ENCODE data around the gene AKAP12. TPM values are rescaled to one million over a fixed set of nuclear protein-coding genes. Genes with fewer than 3 reads are reported as not detected.

The AKAP12 gene
- total RNA-seq, 4 donors from 2014 or later: 25.7 to 61.7 (median 53.1) TPM

- no peak overlapping the region for H3K27ac ChIP-seq
- DNase-seq: no peak
- H3K9me3 ChIP-seq: no peaks in the 10 kb centered on the region
- intact Hi-C loops (cut with DNase I; ENCODE audit: low total_unique reads) (no loop called here), in situ Hi-C loops (cut with MboI; ENCODE audit: low pct_ligation_motif_present in 1 of 4, low pct_unique_long_range_greater_than_20kb in 1 of 4, low sequenced_read_pairs in 3 of 4) (no loop called here)
- TF ChIP-seq POLR2AphosphoS5 (IDR thresholded peaks at IDR 0.05) (no peak), CTCF (IDR thresholded peaks at IDR 0.05) (no peak), EP300 (IDR thresholded peaks at IDR 0.05; ENCODE audit: low read depth) (no peak), POLR2A (IDR thresholded peaks at IDR 0.05) (no peak)
- WGBS, 2 donors (ENCODE audit: low coverage in 1 of 2): 92 to 100% methylated on average over 1 to 3 of the region's 3 CpGs
- H3K27me3 ChIP-seq: no peaks in the 10 kb centered on the region
- no peaks in the 10 kb centered on the region for H3K36me3 ChIP-seq
- no peaks in the 10 kb centered on the region for H3K4me1 ChIP-seq
- no peak overlapping the region for H3K4me3 ChIP-seq
Measured at GRCh38 chr6:151358475-151358874, 118.7 kb downstream of the AKAP12 start.

GRCh38 chr6:151359486-151359885 lies 119.7 kb downstream of the AKAP12 start:
- TF ChIP-seq CTCF (IDR thresholded peaks at IDR 0.05) (no peak), EP300 (IDR thresholded peaks at IDR 0.05; ENCODE audit: low read depth) (no peak), POLR2A (IDR thresholded peaks at IDR 0.05) (no peak), POLR2AphosphoS5 (IDR thresholded peaks at IDR 0.05) (no peak)
- Histone ChIP-seq H3K27ac (no peak overlapping the region), H3K4me3 (no peak overlapping the region), H3K36me3 (no peaks in the 10 kb centered on the region), H3K27me3 (no peaks in the 10 kb centered on the region), H3K4me1 (no peaks in the 10 kb centered on the region), H3K9me3 (no peaks in the 10 kb centered on the region)
- in situ Hi-C loops (cut with MboI; ENCODE audit: low pct_ligation_motif_present in 1 of 4, low pct_unique_long_range_greater_than_20kb in 1 of 4, low sequenced_read_pairs in 3 of 4) (no loop called here), intact Hi-C loops (cut with DNase I; ENCODE audit: low total_unique reads) (no loop called here)
- WGBS, 2 donors (ENCODE audit: low coverage in 1 of 2): 78 to 95% methylated on average over 5 of the region's 5 CpGs
- no peak for DNase-seq

- TF ChIP-seq POLR2A (IDR thresholded peaks at IDR 0.05) (no peak), EP300 (IDR thresholded peaks at IDR 0.05; ENCODE audit: low read depth) (no peak), POLR2AphosphoS5 (IDR thresholded peaks at IDR 0.05) (no peak), CTCF (IDR thresholded peaks at IDR 0.05) (no peak)
- Histone ChIP-seq H3K27me3 (no peaks in the 10 kb centered on the region), H3K36me3 (peaks cover 0 to 15% (median 6%) of the 10 kb centered on the region in 4 donors), H3K4me3 (no peak overlapping the region), H3K27ac (no peak overlapping the region), H3K4me1 (no peaks in the 10 kb centered on the region), H3K9me3 (no peaks in the 10 kb centered on the region)
- WGBS, 2 donors (ENCODE audit: low coverage in 1 of 2): 89 to 97% methylated on average over 6 of the region's 6 CpGs
- intact Hi-C loops (cut with DNase I; ENCODE audit: low total_unique reads) (no loop called here), in situ Hi-C loops (cut with MboI; ENCODE audit: low pct_ligation_motif_present in 1 of 4, low pct_unique_long_range_greater_than_20kb in 1 of 4, low sequenced_read_pairs in 3 of 4) (no loop called here)
- no peak for DNase-seq
Measured at GRCh38 chr6:151365233-151365632, 125.5 kb downstream of the AKAP12 start.

GRCh38 chr6:151370509-151371078 lies 130.8 kb downstream of the AKAP12 start:
- no peaks in the 10 kb centered on the region for H3K27me3 ChIP-seq
- peaks cover 0 to 9% (median 1%) of the 10 kb centered on the region in 4 donors for H3K4me1 ChIP-seq
- no peaks in the 10 kb centered on the region for H3K9me3 ChIP-seq
- TF ChIP-seq EP300 (IDR thresholded peaks at IDR 0.05; ENCODE audit: low read depth) (no peak), CTCF (IDR thresholded peaks at IDR 0.05) (no peak)
- in situ Hi-C loops (cut with MboI; ENCODE audit: low pct_ligation_motif_present in 1 of 4, low pct_unique_long_range_greater_than_20kb in 1 of 4, low sequenced_read_pairs in 3 of 4) (no loop called here), intact Hi-C loops (cut with DNase I; ENCODE audit: low total_unique reads) (loop anchor here (5.0 kb wide), 1 partner anchor 1618 kb away; no protein-coding TSS in a partner anchor)
- DNase-seq: no peak
- WGBS, 2 donors (ENCODE audit: low coverage in 1 of 2): 80 to 100% methylated on average over 2 to 6 of the region's 6 CpGs
- no peak overlapping the region for H3K4me3 ChIP-seq
- H3K27ac ChIP-seq: no peak overlapping the region
- peaks cover 0 to 19% (median 5%) of the 10 kb centered on the region in 4 donors for H3K36me3 ChIP-seq
